Thyroid gland (tissue), 4 donors: ENCODE data around the gene DIP2B.

Experiments used
- POLR2A ChIP-seq, 2 donors: fragments of 450-650 bp; IDR thresholded peaks; one replicate each; pipeline ENCODE4 v1.6.1; 2017; ENCODE audit warnings: antibody characterized with exemption in 2 of 2, mild to moderate bottlenecking in 2 of 2, moderate library complexity in 1 of 2
- TF ChIP-seq, protein P1 (sequence below), 6 experiments: fragments of 200-600 bp in 3 of 6; fragments of 450-650 bp in 3 of 6; sonication (generic) in 3 of 6; IDR thresholded peaks; one replicate each; pipeline ENCODE4 v1.5.1; 2016 to 2019; ENCODE audit warnings: antibody characterized with exemption in 6 of 6, mild to moderate bottlenecking in 2 of 6, inconsistent platforms in 1 of 6, moderate library complexity in 1 of 6

DNA sequence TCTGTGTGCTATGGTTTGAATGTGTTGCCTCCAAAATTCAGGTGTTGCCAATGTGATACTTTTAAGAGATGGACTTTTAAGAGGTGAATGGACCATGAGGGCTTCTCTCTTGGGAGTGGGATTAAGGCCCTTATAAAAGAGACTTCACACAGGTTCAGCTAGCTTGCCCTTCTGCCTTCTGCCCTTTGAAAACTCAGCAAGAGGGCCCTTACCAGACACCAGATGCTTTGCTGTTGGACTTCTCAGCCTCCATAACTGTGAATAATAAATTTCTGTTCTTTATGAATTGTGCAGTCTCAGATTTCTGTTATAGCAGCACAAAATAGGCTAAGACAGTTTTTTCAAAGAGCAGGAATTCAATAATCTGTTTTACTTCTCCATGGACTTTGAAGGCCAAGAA is 86.1 kb downstream of the DIP2B start:
- TF ChIP-seq, protein P1, sequence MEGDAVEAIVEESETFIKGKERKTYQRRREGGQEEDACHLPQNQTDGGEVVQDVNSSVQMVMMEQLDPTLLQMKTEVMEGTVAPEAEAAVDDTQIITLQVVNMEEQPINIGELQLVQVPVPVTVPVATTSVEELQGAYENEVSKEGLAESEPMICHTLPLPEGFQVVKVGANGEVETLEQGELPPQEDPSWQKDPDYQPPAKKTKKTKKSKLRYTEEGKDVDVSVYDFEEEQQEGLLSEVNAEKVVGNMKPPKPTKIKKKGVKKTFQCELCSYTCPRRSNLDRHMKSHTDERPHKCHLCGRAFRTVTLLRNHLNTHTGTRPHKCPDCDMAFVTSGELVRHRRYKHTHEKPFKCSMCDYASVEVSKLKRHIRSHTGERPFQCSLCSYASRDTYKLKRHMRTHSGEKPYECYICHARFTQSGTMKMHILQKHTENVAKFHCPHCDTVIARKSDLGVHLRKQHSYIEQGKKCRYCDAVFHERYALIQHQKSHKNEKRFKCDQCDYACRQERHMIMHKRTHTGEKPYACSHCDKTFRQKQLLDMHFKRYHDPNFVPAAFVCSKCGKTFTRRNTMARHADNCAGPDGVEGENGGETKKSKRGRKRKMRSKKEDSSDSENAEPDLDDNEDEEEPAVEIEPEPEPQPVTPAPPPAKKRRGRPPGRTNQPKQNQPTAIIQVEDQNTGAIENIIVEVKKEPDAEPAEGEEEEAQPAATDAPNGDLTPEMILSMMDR (IDR thresholded peaks at IDR 0.05) = no peak
- TF ChIP-seq POLR2A (IDR thresholded peaks at IDR 0.05) = no peak
